Mesendoderm (in vitro differentiated cells): ENCODE data around the gene MLST8.

Experiments used
- DNase-seq: peaks from one replicate; pipeline ENCODE4 v3.0.0; 2013
- H2AK5ac ChIP-seq: 2 replicates; pipeline ENCODE4 v1.6.1; 2013; ENCODE audit warnings: low read length, inconsistent platforms
- H2BK120ac ChIP-seq: 2 replicates; pipeline ENCODE4 v1.6.1; 2013; ENCODE audit warnings: low read depth, mild to moderate bottlenecking, low read length, moderate library complexity, mixed read lengths
- H2BK15ac ChIP-seq: replicated peaks from 2 replicates; pipeline ENCODE4 v1.6.1; 2013; ENCODE audit warnings: low read depth, mild to moderate bottlenecking, moderate library complexity
- H2BK5ac ChIP-seq: 2 replicates; pipeline ENCODE4 v1.6.1; 2013; ENCODE audit warnings: low read length, inconsistent platforms
- H3K18ac ChIP-seq: 2 replicates; pipeline ENCODE4 v1.6.1; 2013; ENCODE audit warnings: mild to moderate bottlenecking, low read length, mixed read lengths
- H3K23ac ChIP-seq: one replicate; pipeline ENCODE4 v1.6.1; 2013; ENCODE audit warnings: low read length
- H3K27ac ChIP-seq: 2 replicates; pipeline ENCODE4 v1.5.1; 2013; ENCODE audit warnings: low read depth, mild to moderate bottlenecking, inconsistent platforms, low read length, moderate library complexity
- H3K27me3 ChIP-seq: 2 replicates; pipeline ENCODE4 v1.6.1; 2013; ENCODE audit warnings: low read length, control low read depth, mild to moderate bottlenecking, inconsistent platforms; ENCODE audit not compliant: insufficient read depth, poor library complexity
- H3K36me3 ChIP-seq: 2 replicates; pipeline ENCODE4 v1.6.1; 2013; ENCODE audit warnings: low read length, inconsistent platforms; ENCODE audit not compliant: control insufficient read depth, insufficient read depth
- H3K4ac ChIP-seq: one replicate; pipeline ENCODE4 v1.6.1; 2013; ENCODE audit warnings: low read depth, mild to moderate bottlenecking, low read length, moderate library complexity
- H3K4me1 ChIP-seq: 2 replicates; pipeline ENCODE4 v1.6.1; 2013; ENCODE audit warnings: low read depth, low read length, inconsistent platforms; ENCODE audit not compliant: control insufficient read depth
- H3K4me2 ChIP-seq: 2 replicates; pipeline ENCODE4 v1.6.1; 2013; ENCODE audit warnings: low read length
- H3K4me3 ChIP-seq: 2 replicates; pipeline ENCODE4 v1.5.1; 2013; ENCODE audit warnings: mild to moderate bottlenecking, low read length
- H3K56ac ChIP-seq: one replicate; pipeline ENCODE4 v1.6.1; 2013; ENCODE audit warnings: low read length
- H3K79me1 ChIP-seq: 2 replicates; pipeline ENCODE4 v1.6.1; 2013; ENCODE audit warnings: low read length, inconsistent platforms
- H3K79me2 ChIP-seq: 2 replicates; pipeline ENCODE4 v1.6.1; 2013; ENCODE audit warnings: mild to moderate bottlenecking, low read length; ENCODE audit not compliant: control insufficient read depth, insufficient read depth
- H3K9ac ChIP-seq: 2 replicates; pipeline ENCODE4 v1.6.1; 2013; ENCODE audit warnings: low read length, inconsistent platforms
- H4K5ac ChIP-seq: one replicate; pipeline ENCODE4 v1.6.1; 2013; ENCODE audit warnings: low read length
- H4K8ac ChIP-seq: one replicate; pipeline ENCODE4 v1.6.1; 2013; ENCODE audit warnings: low read depth, mild to moderate bottlenecking, control low read depth, low read length, moderate library complexity
- WGBS: extraction: QIAGEN DNeasy Blood & Tissue Kit; methylation state at CpG from one replicate; pipeline ENCODE4 v1.1.7; 2013; ENCODE audit warnings: low lambda C conversion rate, missing lambda C conversion rate; ENCODE audit not compliant: insufficient coverage; ENCODE audit errors: extremely low coverage; 5-methylcytosine and 5-hydroxymethylcytosine counted together

MLST8 gene

DNA sequence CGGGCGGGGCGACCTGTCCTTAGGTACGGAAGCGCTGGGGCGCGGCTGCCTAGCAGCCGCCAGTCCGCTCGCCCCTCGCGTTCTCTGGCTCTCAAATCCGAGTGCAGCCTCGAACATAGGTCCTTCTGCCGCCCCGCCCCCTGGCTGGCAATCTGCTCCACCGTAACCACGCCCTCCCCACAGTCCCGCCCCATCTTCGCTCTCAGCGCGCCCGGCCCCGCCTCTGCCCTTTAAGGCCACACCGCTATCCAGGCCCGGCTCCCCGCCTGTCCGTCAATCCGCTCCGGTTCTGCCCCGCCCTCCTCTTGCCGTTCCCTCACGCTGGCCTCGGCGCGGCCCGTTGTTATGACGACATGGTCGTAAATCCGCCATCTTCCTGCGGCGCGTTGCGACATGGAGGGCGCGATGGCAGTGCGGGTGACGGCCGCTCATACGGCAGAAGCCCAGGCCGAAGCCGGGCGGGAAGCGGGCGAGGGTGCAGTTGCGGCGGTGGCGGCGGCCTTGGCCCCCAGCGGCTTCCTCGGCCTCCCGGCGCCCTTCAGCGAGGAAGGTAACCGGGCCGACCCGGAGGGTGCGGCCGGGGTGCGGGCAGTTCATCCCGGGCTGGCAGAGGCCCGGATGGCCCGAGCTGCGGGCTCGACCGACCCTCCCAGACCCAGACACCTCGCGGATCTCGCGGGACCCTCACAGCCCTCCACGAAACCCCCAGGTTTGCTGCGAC, 18.1 kb downstream of the MLST8 start, which contains the start of gene E4F1:
Gene E4F1, plus strand, starts transcription at position 371 of the 721 bp plus-strand sequence. Its CDS starts 23 bp downstream, at position 394.
- Histone ChIP-seq H3K36me3 (no peaks in the 10 kb centered on the region), H3K9ac (peak within 1 kb of the TSS; percentile 93), H4K8ac (no peak within 1 kb of the TSS), H3K27me3 (no peaks in the 10 kb centered on the region), H3K79me2 (peaks cover 21% of the 10 kb centered on the region), H3K4me3 (peak within 1 kb of the TSS; percentile 93), H3K23ac (no peak within 1 kb of the TSS), H3K56ac (peak within 1 kb of the TSS; percentile 94), H3K27ac (peak within 1 kb of the TSS; percentile 14), H3K79me1 (peaks cover 15% of the 10 kb centered on the region), H3K4me1 (no peaks in the 10 kb centered on the region), H3K4ac (no peak within 1 kb of the TSS), H2BK120ac (no peak within 1 kb of the TSS), H2AK5ac (no peak within 1 kb of the TSS), H3K18ac (peak within 1 kb of the TSS; percentile 22), H2BK15ac (no peak within 1 kb of the TSS), H2BK5ac (no peak within 1 kb of the TSS), H3K4me2 (peak within 1 kb of the TSS; percentile 90), H4K5ac (no peak within 1 kb of the TSS)
- peak; percentile 100 for DNase-seq
- WGBS = no CpG with 5 or more reads among the region's 82 CpGs

DNA sequence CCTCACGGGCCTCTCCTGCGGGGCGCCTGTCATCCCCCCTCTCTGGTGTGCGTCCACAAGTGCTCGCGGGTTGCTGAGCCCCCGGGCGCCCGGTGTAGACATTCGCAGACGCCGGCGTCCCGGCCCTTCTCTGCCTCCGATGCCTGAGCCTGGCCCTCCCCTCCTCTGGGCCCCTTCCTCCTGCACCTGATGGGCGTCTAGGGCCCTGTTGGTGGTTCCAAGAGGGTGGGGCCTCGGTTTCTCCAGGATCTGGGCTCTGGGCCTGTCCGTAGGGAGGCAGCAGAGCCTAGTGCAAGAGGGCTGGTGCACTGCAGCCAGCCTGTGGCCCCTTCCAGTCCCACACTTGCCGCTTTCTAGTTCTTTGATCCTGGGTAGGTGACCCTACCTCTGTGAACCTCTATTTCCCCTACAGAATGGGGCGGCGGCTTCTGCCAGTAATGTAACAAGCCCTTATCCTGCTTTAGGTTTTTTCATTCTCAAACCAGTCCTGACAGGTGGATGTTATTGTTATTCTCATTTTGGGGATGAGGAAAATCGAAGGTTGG, 18.8 kb downstream of the MLST8 start:
- no peak overlapping the region for H3K23ac ChIP-seq
- WGBS = no CpG with 5 or more reads among the region's 22 CpGs
- H3K79me2 ChIP-seq = peaks cover 21% of the 10 kb centered on the region
- peak overlapping the region; percentile 93 for H3K4me3 ChIP-seq
- no peaks in the 10 kb centered on the region for H3K27me3 ChIP-seq
- DNase-seq = peak; percentile 61
- H2BK120ac ChIP-seq = no peak overlapping the region
- H3K18ac ChIP-seq = peak overlapping the region; percentile 22
- H2BK5ac ChIP-seq = no peak overlapping the region
- peaks cover 15% of the 10 kb centered on the region for H3K79me1 ChIP-seq
- no peak overlapping the region for H3K4ac ChIP-seq
- H4K5ac ChIP-seq = no peak overlapping the region
- no peaks in the 10 kb centered on the region for H3K4me1 ChIP-seq
- H3K36me3 ChIP-seq = no peaks in the 10 kb centered on the region
- H3K4me2 ChIP-seq = peak overlapping the region; percentile 90
- H4K8ac ChIP-seq = no peak overlapping the region
- no peak overlapping the region for H2AK5ac ChIP-seq
- H2BK15ac ChIP-seq = no peak overlapping the region
- H3K27ac ChIP-seq = peak overlapping the region; percentile 14
- H3K9ac ChIP-seq = peak overlapping the region; percentile 93
- H3K56ac ChIP-seq = peak overlapping the region; percentile 94

DNA sequence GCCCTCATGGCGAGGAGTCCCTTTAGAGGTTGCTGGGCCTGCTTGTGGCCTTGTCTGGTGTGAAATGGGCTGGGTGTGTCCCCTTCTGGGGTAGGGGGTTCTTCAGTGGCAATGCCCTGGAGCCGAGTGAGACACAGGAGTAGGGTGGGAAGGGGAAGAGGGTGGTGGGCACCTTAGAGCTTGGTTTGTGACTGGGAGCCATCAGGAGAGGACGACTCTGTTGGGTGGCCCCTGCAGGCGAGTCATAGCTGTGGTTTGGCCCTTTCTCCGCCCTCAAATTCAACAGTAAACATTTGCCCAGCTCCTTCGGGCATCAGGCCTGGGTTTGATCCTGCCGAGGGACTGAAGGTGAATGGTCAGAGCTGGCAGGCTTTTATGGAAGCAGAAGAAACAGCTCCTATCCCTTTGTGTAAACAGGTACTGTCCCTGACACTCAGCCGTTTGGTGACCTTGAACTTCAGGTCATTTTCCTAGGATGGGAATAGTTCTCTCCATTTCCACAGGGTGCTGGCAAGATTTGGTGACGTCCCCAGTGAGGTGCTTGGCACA, 21.1 kb downstream of the MLST8 start:
- Histone ChIP-seq H3K18ac (no peak overlapping the region), H3K79me1 (peaks cover 15% of the 10 kb centered on the region), H4K5ac (no peak overlapping the region), H3K79me2 (peaks cover 21% of the 10 kb centered on the region), H2AK5ac (no peak overlapping the region), H3K23ac (peak overlapping the region; percentile 89), H2BK5ac (no peak overlapping the region), H3K36me3 (no peaks in the 10 kb centered on the region), H4K8ac (no peak overlapping the region), H3K27me3 (no peaks in the 10 kb centered on the region), H3K4ac (no peak overlapping the region), H3K4me2 (no peak overlapping the region), H3K27ac (no peak overlapping the region), H3K56ac (no peak overlapping the region), H3K4me1 (no peaks in the 10 kb centered on the region), H3K9ac (no peak overlapping the region), H3K4me3 (no peak overlapping the region), H2BK15ac (no peak overlapping the region), H2BK120ac (no peak overlapping the region)
- DNase-seq = no peak
- no CpG with 5 or more reads among the region's 9 CpGs for WGBS

DNA sequence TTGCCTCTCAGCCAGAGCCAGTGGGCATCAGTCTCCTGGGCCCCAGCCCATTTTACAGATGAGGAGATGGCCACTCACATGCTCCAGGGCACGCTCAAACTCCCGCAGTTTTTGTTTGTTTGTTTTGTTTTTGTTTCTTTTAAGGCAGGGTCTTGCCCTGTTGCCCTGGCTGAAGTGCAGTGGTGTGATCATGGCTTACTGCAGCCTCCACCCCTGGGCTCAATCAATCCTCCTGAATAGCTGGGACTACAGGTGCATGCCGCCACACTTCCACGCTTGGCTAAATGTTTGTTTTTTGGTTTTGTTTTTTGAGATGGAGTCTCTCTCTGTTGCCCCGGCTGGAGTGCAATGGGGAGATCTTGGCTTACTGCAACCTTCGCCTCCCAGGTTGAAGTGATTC, 21.7 kb downstream of the MLST8 start:
- Histone ChIP-seq H3K4me1 (no peaks in the 10 kb centered on the region), H3K9ac (no peak overlapping the region), H3K4ac (no peak overlapping the region), H2BK5ac (no peak overlapping the region), H3K18ac (no peak overlapping the region), H4K8ac (no peak overlapping the region), H3K23ac (peak overlapping the region; percentile 89), H2BK120ac (no peak overlapping the region), H3K56ac (no peak overlapping the region), H2BK15ac (no peak overlapping the region), H2AK5ac (no peak overlapping the region), H3K4me2 (no peak overlapping the region), H3K4me3 (no peak overlapping the region), H3K27me3 (no peaks in the 10 kb centered on the region), H3K27ac (no peak overlapping the region), H3K36me3 (no peaks in the 10 kb centered on the region), H3K79me2 (peaks cover 21% of the 10 kb centered on the region), H3K79me1 (peaks cover 15% of the 10 kb centered on the region), H4K5ac (no peak overlapping the region)
- WGBS = no CpG with 5 or more reads among the region's 6 CpGs
- DNase-seq = no peak

DNA sequence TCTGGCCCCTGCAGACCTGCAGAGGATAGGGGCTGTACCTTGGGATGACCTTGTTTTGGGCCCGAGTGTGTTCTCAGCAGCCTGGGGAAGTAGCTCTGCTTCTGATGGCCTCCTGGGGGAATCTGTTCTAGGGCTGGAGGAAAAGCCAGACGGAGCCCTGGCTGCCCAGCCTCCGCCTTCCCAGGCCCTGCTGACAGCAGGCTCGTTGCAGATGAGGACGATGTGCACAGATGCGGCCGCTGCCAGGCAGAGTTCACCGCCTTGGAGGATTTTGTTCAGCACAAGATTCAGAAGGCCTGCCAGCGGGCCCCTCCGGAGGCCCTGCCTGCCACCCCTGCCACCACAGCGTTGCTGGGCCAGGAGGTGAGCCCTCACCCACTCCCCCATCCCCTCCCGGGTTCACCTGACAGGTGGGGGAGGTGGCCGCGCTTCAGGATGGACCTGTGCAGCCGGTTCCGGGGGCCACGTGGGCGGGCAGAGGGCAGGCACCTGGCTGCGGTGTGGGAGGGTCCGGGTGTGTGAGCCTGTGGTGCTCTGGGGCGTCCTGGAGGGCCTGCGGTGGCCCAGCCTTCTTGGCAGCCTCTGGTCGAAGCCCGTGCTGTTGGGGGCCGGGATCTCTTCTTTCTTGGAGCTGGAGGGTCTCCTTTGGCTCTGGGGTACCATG, 23.0 kb downstream of the MLST8 start:
- peaks cover 21% of the 10 kb centered on the region for H3K79me2 ChIP-seq
- H2BK15ac ChIP-seq = no peak overlapping the region
- peaks cover 15% of the 10 kb centered on the region for H3K79me1 ChIP-seq
- no peak overlapping the region for H2AK5ac ChIP-seq
- no peak overlapping the region for H4K8ac ChIP-seq
- no peak overlapping the region for H3K4me3 ChIP-seq
- no peak overlapping the region for H3K9ac ChIP-seq
- WGBS = no CpG with 5 or more reads among the region's 25 CpGs
- no peaks in the 10 kb centered on the region for H3K4me1 ChIP-seq
- DNase-seq = no peak
- H3K27me3 ChIP-seq = no peaks in the 10 kb centered on the region
- H3K36me3 ChIP-seq = no peaks in the 10 kb centered on the region
- no peak overlapping the region for H3K23ac ChIP-seq
- H3K27ac ChIP-seq = no peak overlapping the region
- no peak overlapping the region for H3K56ac ChIP-seq
- no peak overlapping the region for H2BK5ac ChIP-seq
- no peak overlapping the region for H3K4me2 ChIP-seq
- no peak overlapping the region for H4K5ac ChIP-seq
- no peak overlapping the region for H2BK120ac ChIP-seq
- H3K18ac ChIP-seq = no peak overlapping the region
- H3K4ac ChIP-seq = no peak overlapping the region
